ENCODE data around the gene ABCC1.
"Not testable (repeated sequence)": the region's sequence is repeated elsewhere in the genome, so short reads cannot be mapped to it uniquely, and the experiment has no call there.

Gene ABCC1

DNA sequence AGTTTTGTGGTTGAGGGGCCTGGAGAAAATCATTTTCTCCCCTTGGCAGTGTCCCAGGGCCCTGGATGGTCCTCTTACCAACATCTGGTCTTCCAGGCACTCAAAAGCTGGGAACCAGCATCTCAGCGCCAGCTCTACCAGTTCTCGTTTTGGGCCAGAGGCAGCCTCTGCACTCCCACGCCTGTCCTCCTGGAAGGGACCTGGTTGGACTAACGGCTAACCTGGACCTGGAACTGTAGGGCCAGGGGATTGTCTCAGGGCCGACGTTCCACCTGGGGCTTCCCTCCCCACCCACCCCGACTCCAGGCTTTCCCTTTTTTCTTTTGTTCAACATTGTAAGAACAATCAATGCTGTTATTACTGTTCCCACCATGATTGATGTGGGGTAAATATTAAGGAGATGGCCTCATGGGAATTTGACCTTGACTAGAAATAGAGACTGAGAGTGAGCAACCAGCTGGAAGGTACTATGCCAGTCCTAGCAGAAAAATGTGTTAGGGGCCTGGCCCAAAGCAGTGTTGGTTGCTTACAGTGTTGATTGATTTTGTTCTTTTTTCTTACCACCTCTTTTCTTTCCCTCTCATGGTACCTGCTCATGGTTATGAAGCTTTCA, 192.5 kb downstream of the ABCC1 start:
- peaks cover 57% of the 10 kb centered on the region for H3K36me3 ChIP-seq (ENCODE audit: control insufficient read depth, low read depth, low read length)

DNA sequence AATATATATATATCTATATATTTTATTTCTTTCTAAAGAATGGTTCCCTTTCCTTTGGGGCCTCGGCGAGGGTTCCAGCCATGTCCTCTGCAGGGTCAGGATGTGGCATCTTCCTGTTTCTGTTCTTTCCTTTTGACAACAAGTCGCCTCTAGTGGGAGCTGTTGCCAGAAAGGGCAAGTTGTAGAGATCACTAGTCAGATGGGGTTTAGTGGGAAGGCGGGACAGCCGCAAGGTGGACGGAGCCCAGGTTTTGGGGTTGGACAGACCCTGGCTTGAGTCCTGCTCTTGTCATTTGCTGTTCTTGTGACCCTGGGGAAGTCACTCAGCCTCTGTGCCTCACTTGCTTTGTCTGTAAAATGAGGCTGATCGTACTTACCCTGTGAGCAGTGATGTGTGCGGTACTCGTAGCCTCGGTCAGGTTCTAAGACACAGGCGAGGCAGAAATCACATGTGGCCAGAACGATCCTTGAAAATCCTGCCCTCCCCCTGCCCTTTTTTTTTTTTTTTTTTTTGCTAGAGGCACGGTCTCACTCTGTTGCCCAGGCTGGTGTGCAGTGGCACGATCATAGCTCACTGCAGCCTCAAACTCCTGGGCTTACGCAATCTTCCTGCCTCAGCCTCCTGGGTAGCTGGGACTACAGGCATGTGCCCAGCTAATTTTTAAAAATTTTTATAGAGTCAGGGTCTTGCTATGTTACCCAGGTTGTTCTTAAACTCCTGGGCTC, 193.8 kb downstream of the ABCC1 start:
- H3K27ac ChIP-seq (ENCODE audit: low read length) = no peak overlapping the region
- peaks cover 48% of the 10 kb centered on the region for H3K36me3 ChIP-seq (ENCODE audit: control insufficient read depth, low read depth, low read length)
- H3K4me3 ChIP-seq (ENCODE audit: low read length) = no peak overlapping the region
- no peaks in the 10 kb centered on the region for H3K27me3 ChIP-seq (ENCODE audit: control insufficient read depth, insufficient read depth, low read length)
- peaks cover 6% of the 10 kb centered on the region for H3K4me1 ChIP-seq (ENCODE audit: control insufficient read depth, low read depth, low read length)
- no peaks in the 10 kb centered on the region for H3K9me3 ChIP-seq (ENCODE audit: control insufficient read depth, low read depth, low read length)
- no peak overlapping the region for H3K9ac ChIP-seq (ENCODE audit: low read length)

More for the DNA sequence above, 192.5 kb downstream of the ABCC1 start:
- Histone ChIP-seq H3K4me1 (ENCODE audit: control insufficient read depth, low read depth, low read length) (peaks cover 6% of the 10 kb centered on the region), H3K27ac (ENCODE audit: low read length) (no peak overlapping the region), H3K4me3 (ENCODE audit: low read length) (no peak overlapping the region), H3K9me3 (ENCODE audit: control insufficient read depth, low read depth, low read length) (no peaks in the 10 kb centered on the region), H3K27me3 (ENCODE audit: control insufficient read depth, insufficient read depth, low read length) (no peaks in the 10 kb centered on the region), H3K9ac (ENCODE audit: low read length) (no peak overlapping the region)

DNA sequence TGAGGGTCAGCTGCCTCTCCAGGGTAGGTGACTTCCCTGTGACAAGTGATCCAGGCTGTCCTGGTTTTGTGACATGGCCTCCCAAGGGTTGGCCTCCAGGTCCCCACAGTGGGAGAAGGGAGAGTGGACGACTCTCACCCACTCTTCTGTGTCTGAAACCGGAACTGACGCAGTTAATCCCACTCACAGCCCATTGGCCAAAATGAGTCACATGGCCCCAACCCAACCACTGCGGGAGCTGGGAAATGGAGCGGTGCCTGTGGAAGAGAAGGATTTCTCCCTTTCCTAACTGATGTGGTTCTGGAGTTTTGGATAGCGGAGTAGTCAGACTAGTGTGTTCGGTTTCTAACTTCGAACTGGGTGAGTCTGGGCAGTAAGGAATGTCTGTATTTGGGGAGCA, 194.5 kb downstream of the ABCC1 start:
- H3K9me3 ChIP-seq (ENCODE audit: control insufficient read depth, low read depth, low read length) = no peaks in the 10 kb centered on the region
- H3K4me1 ChIP-seq (ENCODE audit: control insufficient read depth, low read depth, low read length) = peaks cover 6% of the 10 kb centered on the region
- H3K9ac ChIP-seq (ENCODE audit: low read length) = no peak overlapping the region
- no peak overlapping the region for H3K4me3 ChIP-seq (ENCODE audit: low read length)
- H3K36me3 ChIP-seq (ENCODE audit: control insufficient read depth, low read depth, low read length) = peaks cover 41% of the 10 kb centered on the region
- H3K27me3 ChIP-seq (ENCODE audit: control insufficient read depth, insufficient read depth, low read length) = no peaks in the 10 kb centered on the region
- H3K27ac ChIP-seq (ENCODE audit: low read length) = no peak overlapping the region

DNA sequence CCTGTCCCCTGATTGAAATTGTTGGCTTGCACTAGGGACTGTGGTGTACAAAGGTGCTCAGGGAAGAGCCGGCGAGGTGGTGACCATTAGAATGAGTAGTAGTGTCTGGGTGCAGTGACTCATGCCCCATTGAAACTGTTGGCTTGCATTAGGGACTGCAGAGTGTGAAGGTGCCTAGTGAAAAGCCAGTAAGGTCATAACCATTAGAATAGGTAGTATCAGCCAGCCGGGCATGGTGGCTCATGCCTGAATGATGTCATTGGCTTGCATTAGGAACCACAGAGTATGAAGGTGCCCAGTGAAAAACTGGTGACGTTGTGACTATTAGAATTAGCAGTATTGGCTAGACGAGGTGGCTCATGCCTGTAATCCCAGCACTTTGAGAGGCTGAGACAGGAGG, 195.0 kb downstream of the ABCC1 start:
- Histone ChIP-seq H3K4me3 (ENCODE audit: low read length) (no peak overlapping the region), H3K4me1 (ENCODE audit: control insufficient read depth, low read depth, low read length) (peaks cover 6% of the 10 kb centered on the region), H3K9ac (ENCODE audit: low read length) (no peak overlapping the region), H3K36me3 (ENCODE audit: control insufficient read depth, low read depth, low read length) (peaks cover 38% of the 10 kb centered on the region), H3K9me3 (ENCODE audit: control insufficient read depth, low read depth, low read length) (no peaks in the 10 kb centered on the region), H3K27me3 (ENCODE audit: control insufficient read depth, insufficient read depth, low read length) (no peaks in the 10 kb centered on the region), H3K27ac (ENCODE audit: low read length) (no peak overlapping the region)

DNA sequence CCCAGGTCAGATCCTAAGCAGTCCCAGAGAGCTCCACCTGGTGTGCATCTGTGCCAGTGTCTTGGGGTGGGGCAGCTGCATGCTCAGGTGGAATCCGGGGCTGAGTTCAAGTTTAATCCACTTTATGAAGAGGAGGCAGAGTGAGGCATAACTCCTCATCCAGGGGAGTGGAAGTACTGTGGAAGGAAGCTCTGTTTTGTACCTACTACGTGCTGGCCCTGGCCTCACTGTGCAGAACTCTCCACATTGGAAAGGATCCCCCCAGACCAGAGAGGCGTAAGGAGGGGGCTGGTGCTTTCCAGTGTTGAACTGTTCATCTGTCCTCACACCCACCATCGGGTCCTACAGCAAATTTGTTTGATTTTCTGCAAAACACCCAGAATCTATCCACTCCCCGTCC, 195.9 kb downstream of the ABCC1 start:
- no peak overlapping the region for H3K4me3 ChIP-seq (ENCODE audit: low read length)
- H3K36me3 ChIP-seq (ENCODE audit: control insufficient read depth, low read depth, low read length) = peaks cover 31% of the 10 kb centered on the region
- H3K9me3 ChIP-seq (ENCODE audit: control insufficient read depth, low read depth, low read length) = no peaks in the 10 kb centered on the region
- H3K27ac ChIP-seq (ENCODE audit: low read length) = no peak overlapping the region
- H3K9ac ChIP-seq (ENCODE audit: low read length) = no peak overlapping the region
- no peaks in the 10 kb centered on the region for H3K27me3 ChIP-seq (ENCODE audit: control insufficient read depth, insufficient read depth, low read length)
- H3K4me1 ChIP-seq (ENCODE audit: control insufficient read depth, low read depth, low read length) = peaks cover 6% of the 10 kb centered on the region

DNA sequence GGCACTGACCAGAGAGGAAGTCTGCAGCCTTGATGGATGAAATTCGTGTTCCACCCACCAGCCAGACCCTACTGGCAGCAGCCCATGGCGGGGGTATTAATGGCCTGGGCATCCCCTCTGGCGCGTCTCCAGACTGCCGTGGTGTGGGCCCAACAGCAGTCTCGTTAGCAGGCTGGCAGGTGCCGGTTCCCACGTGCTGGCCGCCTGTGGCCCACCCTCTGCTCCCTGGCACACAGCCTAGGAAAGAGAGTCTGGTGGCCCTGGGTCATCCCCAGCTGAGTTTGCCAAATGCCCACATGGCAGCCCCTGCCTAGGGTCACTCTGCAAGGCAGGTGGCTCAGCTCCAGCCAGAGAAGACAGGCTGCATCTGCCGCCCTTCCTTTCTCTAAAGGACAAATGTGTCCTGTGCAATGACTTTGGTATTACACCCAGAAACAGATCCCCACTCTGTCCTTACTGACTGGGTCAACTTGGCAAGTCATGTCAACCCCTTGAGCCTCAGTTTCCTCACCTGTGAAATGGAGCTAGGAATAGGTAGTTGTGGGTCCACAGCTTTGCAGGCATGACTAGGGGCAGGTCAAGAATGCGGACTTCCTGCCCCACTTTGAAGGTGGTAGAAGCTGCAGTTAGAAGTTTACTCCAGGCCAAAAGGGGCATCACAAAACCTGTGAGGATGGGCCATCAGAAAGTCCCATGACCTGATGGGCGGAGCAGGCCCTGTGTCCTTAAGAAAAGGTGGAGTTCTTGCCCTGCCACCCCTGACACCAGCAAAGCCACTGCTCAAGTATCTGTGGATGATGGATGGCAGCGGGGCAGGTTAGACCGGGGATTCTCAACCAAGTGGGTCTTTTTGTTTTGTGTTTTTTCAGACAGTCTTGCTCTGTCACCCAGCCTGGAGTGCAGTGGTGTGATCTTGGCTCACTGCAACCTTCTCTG, 197.2 kb downstream of the ABCC1 start:
- peaks cover 6% of the 10 kb centered on the region for H3K4me1 ChIP-seq (ENCODE audit: control insufficient read depth, low read depth, low read length)
- no peak overlapping the region for H3K27ac ChIP-seq (ENCODE audit: low read length)
- H3K9ac ChIP-seq (ENCODE audit: low read length) = no peak overlapping the region
- H3K27me3 ChIP-seq (ENCODE audit: control insufficient read depth, insufficient read depth, low read length) = no peaks in the 10 kb centered on the region
- no peaks in the 10 kb centered on the region for H3K9me3 ChIP-seq (ENCODE audit: control insufficient read depth, low read depth, low read length)
- no peak overlapping the region for H3K4me3 ChIP-seq (ENCODE audit: low read length)
- H3K36me3 ChIP-seq (ENCODE audit: control insufficient read depth, low read depth, low read length) = peaks cover 19% of the 10 kb centered on the region

DNA sequence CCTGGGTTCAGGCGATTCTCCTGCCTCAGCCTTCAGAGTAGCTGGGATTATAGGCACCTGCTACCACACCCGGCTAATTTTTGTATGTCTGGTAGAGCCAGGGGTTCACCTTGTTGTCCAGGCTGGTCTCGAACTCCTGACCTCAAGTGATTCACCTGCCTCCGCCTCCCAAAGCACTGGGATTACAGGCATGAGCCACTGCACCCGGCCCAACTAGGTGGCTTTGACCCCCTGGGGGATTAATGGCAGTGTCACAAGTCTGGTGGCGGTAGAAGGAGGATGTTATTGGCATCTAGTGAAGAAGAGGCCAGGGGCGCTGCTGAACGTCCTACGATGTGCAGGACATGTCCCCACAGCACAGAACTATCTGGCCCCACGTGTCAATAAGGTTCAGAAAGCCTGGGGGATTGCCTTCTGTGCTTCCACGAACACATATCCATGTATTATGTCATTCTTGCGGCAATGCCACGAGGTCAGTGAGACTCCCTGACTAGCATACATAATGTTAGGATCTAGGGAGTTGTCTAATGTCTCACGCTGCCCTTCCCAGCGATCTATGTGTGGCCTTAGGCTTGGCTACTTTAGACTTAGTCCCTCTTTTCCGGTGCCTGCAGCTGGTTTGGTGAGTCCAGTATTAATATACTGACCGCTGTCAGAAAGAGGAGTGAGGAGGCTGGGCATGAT, 198.0 kb downstream of the ABCC1 start:
- Histone ChIP-seq H3K27ac (ENCODE audit: low read length) (no peak overlapping the region), H3K36me3 (ENCODE audit: control insufficient read depth, low read depth, low read length) (peaks cover 12% of the 10 kb centered on the region), H3K9ac (ENCODE audit: low read length) (no peak overlapping the region), H3K4me3 (ENCODE audit: low read length) (no peak overlapping the region), H3K9me3 (ENCODE audit: control insufficient read depth, low read depth, low read length) (no peaks in the 10 kb centered on the region), H3K27me3 (ENCODE audit: control insufficient read depth, insufficient read depth, low read length) (no peaks in the 10 kb centered on the region), H3K4me1 (ENCODE audit: control insufficient read depth, low read depth, low read length) (peaks cover 2% of the 10 kb centered on the region)

DNA sequence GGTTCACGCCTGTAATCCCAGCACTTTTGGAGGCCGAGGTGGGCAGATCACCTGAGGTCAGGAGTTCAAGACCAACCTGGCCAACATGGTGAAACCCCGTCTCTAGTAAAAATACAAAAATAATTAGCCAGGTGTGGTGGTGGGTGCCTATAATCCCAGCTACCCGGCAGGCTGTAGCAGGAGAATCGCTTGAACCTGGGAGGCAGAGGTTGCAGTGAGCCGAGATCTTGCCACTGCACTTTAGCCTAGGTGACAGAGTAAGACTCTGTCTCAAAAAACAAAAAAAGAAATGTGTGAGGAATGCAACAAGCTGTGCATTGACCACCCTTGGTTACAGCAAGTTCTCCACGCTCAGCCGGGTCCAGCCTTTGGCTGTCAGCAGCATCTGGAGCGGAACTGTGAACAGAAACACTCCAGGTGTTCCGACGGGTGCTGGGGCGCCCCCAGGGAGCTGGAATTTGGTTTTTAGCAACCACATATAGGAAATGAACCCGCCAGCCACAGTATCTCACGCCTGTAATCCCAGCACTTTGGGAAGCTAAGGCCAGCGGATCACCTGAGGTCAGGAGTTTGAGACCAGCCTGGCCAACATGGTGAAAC, 198.7 kb downstream of the ABCC1 start:
- H3K4me1 ChIP-seq (ENCODE audit: control insufficient read depth, low read depth, low read length); H3K9ac ChIP-seq (ENCODE audit: low read length); H3K4me3 ChIP-seq (ENCODE audit: low read length); H3K9me3 ChIP-seq (ENCODE audit: control insufficient read depth, low read depth, low read length); H3K27ac ChIP-seq (ENCODE audit: low read length); H3K27me3 ChIP-seq (ENCODE audit: control insufficient read depth, insufficient read depth, low read length): not testable (repeated sequence)
- H3K36me3 ChIP-seq (ENCODE audit: control insufficient read depth, low read depth, low read length) = peaks cover 12% of the 10 kb centered on the region

DNA sequence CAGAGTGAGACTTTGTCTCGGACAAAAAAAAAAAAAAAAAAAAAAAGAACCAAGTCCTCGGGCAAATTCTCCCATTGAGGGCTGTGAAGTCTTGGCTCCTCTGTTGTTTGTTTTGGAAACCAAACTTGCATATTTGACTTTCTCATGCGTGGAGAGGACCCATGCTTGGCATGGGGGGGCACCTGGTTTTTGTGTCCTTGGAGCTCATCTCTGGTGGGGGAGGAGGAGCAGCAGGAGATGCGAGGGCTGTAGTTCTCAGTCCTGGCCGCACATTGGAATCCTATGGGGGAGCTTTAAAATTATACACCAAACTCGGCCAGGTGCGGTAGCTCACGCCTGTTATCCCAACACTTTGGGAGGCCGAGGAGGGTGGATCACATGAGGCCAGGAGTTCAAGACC, 199.3 kb downstream of the ABCC1 start:
- H3K4me3 ChIP-seq (ENCODE audit: low read length) = no peak overlapping the region
- H3K27me3 ChIP-seq (ENCODE audit: control insufficient read depth, insufficient read depth, low read length) = no peaks in the 10 kb centered on the region
- H3K9ac ChIP-seq (ENCODE audit: low read length) = no peak overlapping the region
- no peak overlapping the region for H3K27ac ChIP-seq (ENCODE audit: low read length)
- H3K36me3 ChIP-seq (ENCODE audit: control insufficient read depth, low read depth, low read length) = peaks cover 8% of the 10 kb centered on the region
- no peaks in the 10 kb centered on the region for H3K9me3 ChIP-seq (ENCODE audit: control insufficient read depth, low read depth, low read length)
- no peaks in the 10 kb centered on the region for H3K4me1 ChIP-seq (ENCODE audit: control insufficient read depth, low read depth, low read length)

DNA sequence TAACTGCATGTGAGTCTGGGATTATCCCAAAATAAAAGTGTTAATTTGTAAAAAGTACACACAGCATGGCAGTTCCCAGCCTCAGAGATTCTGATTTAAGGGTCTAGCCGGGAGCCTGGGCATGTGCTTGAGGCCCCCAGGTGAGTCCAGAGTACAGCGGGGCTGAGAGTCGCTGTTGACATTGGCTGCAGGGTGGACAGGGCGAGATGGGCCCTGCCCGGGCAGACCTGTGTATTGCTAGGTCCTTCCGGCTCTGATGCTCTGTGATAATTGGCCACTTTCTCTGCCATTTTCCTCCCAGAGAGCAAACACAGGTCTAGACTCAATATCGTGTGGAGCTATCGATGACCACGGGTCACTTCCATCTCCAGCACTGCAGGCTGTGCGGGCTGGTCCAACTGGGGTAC, 200.3 kb downstream of the ABCC1 start:
- H3K27me3 ChIP-seq (ENCODE audit: control insufficient read depth, insufficient read depth, low read length) = no peaks in the 10 kb centered on the region
- H3K27ac ChIP-seq (ENCODE audit: low read length) = no peak overlapping the region
- no peaks in the 10 kb centered on the region for H3K4me1 ChIP-seq (ENCODE audit: control insufficient read depth, low read depth, low read length)
- no peak overlapping the region for H3K9ac ChIP-seq (ENCODE audit: low read length)
- no peak overlapping the region for H3K4me3 ChIP-seq (ENCODE audit: low read length)
- H3K9me3 ChIP-seq (ENCODE audit: control insufficient read depth, low read depth, low read length) = no peaks in the 10 kb centered on the region
- H3K36me3 ChIP-seq (ENCODE audit: control insufficient read depth, low read depth, low read length) = no peaks in the 10 kb centered on the region
